Islet of Langerhans (tissue), 1 donor: ENCODE results near the gene OLFML1.

ENCODE experiments used
- FAIRE-seq: peaks from one replicate; lab custom pipeline; 2011; peaks lifted over from hg19 to GRCh38; lab: Jason Lieb, UNC

The OLFML1 gene

GRCh38 chr11:7532405-7533145 is 47.3 kb downstream of the OLFML1 start:
- FAIRE-seq: no peak

- FAIRE-seq: no peak
These were observed 48.1 kb downstream of the OLFML1 start for GRCh38 chr11:7533199-7534041.

- no peak for FAIRE-seq
These were observed 48.7 kb downstream of the OLFML1 start for GRCh38 chr11:7534042-7534378.

DNA sequence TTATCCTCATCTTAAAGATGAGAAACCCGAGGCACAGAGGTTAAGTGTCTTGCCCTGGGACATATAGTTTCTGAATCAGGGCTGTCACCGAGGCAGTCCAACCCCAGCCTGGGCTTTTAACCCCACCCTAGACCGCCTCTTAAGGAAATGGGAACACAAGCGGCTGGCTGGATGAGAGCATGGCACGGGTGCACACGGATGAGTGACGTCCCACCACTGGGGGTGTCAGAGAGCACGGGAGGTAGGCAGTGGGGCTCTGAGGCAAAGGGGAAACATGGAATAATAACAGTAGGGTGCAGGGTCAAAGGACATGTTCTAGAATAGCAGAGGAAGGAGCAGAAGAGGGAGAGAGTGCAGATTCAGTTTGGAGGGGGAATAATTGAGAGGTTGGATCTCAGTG is 50.8 kb downstream of the OLFML1 start:
- FAIRE-seq: no peak

DNA sequence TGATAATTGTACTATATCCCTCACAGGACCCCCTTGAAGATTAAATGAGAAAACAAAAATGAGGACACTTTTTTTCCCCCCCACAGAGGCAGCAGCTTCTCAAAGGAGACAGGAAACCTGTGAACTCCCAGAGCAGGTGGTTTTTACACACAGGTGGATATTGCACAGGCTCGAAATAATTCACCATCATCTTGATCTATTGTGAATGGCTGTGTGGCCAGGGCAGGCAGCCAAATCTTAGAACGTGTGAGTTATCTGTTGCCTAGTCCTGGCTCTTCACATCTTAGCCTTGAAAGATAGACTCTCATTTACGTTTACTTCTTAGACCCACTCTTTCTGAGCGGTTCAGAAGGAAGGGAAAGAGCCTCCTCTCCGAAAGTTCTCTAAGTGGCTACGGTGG is 52.0 kb downstream of the OLFML1 start:
- FAIRE-seq: no peak

DNA sequence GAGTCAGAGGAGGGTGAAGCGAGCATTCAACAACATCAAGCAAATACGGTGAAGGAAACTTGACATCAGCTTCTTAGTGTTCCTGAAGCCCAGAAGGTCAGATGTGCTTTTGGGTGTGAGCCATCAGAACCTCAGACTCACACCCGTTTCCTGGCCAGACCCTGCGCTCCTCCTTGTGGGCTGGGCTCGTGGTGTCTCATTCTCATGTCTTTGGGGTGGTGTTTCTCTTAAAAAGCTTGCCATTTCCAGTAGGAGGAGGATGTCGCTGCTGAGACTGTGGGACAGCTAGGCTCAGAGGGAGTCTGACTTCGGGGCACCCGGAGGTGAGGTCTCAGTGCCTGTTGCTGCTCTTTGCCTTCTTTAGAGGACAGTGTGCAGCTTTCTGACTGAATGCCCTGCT is 52.7 kb downstream of the OLFML1 start:
- no peak for FAIRE-seq

- no peak for FAIRE-seq
These were observed 53.5 kb downstream of the OLFML1 start for GRCh38 chr11:7538466-7539454.

DNA sequence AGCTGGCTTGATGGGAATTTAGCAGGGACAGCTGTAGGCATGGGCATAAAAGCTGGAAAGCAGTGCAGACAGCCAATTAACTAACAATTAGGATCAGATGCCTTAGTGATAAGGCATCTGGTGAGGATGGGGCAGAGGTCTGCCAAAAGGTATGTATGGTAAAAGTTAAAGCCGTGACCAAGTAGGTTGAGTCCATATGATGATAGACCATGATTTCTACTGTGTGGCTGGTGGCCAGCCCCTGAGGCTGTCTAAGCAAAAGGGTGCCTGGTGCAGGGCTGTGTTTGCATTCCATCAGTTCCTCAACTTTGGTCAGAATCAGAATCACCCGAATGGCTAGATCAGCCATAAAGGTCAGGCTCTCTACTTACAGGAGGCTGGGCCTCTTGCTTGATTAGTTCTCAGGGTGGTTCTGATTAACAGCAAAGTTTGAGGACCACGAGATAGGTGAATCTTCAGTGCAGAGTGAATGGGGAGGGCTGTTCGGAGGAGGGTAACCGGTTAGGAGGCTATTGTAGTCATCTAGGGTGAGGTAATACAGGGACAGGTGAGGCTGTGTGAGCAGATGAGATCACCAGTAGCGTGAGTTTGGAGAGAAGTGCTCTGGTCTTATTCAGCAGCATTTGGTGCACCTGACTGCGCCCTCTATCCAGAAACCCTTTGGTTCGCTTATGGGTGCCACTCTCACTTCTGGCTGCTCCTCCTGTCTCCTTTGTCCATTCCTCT is 55.7 kb downstream of the OLFML1 start:
- no peak for FAIRE-seq

DNA sequence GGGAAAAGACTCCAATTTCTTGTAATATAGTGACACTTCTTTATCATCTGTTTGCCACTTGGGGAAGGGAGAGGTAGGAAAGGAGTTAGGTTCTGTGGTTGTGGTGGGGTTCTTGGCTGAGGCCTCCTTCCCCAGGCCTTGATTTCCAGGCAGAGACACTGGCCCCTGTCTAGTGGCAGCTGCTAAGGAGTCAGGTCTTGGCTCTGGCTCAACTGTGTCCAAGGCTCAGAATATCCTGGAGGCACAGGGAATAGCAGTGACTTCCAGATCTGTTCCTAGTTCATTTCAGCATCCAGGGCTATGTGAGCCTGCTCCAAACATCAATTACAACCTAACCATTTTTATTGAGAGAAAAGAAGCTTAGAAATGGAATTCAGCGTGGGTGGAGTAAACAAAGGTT is 58.0 kb downstream of the OLFML1 start:
- FAIRE-seq: no peak

- no peak for FAIRE-seq
These were observed 58.7 kb downstream of the OLFML1 start for GRCh38 chr11:7544021-7544420.

- FAIRE-seq: no peak
These were observed 60.3 kb downstream of the OLFML1 start for GRCh38 chr11:7545611-7546010.

GRCh38 chr11:7546324-7546791 is 61.1 kb downstream of the OLFML1 start:
- FAIRE-seq: no peak

DNA sequence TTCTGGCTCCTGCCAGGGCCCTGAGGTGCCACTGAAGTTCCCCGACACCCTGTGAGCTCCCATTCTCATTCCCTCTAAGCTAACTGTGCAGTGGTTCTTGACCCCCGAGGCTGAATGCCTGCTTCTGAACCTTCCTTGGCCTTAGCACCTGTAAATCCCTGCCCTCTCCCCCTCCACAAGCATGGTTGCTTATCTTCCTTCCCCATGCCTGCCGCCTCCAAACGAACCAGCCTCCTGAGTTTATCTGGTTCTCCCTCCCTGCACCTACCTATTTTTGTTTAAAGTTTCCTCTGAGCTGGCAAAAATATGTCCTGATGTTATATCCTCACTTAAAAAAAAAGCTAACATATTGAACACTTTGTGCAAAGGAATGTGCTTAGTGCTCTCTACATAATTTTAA is 62.4 kb downstream of the OLFML1 start:
- no peak for FAIRE-seq

- no peak for FAIRE-seq
These were observed 63.5 kb downstream of the OLFML1 start for GRCh38 chr11:7548659-7549274.

DNA sequence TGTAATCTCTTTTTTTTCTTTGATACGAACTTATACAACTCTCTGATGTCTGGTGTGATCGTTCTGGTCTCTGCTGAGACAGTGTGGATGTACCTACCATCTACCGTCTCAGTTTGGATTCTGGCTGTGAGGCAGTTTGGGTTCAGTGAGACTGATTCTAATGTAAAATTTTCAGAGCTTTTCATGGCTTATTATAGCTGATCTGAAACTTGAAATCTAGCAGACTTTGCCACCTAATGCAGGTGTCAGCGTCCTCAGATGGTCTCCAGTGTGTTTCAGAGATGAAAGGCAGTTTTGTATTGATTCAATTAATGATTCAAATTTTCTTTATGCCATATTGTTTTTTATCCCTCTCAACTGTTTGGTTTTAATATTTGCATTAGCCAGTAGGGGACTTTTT is 64.4 kb downstream of the OLFML1 start:
- no peak for FAIRE-seq

DNA sequence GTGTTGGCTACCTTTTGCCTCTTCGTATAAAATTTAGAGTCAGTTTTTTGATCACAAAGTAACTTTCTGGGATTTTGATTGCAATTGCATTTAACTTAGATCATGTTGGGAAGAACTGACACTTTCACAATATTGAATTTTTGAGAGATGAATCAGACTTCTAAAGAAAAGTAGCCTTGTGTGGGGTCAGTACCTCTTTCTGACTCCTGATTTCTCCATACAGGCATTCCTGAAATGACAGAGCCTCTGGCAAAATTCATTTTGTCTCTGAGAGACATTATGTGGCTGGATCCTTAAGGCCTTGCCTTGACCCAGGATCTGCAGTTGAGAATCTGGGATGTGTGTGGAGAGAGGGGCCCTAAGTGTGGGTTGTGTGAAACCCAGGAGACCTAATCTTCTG is 66.3 kb downstream of the OLFML1 start:
- no peak for FAIRE-seq

DNA sequence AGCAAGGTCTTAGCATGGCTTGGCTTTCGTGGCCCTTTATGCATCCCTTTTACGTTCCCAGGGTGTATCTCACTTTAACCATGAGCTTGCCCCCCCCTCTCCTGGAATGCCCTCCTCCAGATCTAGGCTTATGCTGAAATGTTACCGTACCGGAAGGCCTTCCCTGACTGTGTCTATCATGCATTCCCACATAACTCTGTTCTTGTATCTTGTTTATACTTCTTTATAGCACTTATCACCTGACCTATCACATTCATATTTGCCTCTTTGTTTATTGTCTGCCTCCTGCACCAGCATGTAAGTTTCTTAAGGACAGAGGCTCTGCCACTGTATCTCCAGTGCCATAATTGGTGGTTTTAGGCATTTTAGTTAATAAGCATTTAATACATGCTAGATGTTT is 67.4 kb downstream of the OLFML1 start:
- FAIRE-seq: no peak

DNA sequence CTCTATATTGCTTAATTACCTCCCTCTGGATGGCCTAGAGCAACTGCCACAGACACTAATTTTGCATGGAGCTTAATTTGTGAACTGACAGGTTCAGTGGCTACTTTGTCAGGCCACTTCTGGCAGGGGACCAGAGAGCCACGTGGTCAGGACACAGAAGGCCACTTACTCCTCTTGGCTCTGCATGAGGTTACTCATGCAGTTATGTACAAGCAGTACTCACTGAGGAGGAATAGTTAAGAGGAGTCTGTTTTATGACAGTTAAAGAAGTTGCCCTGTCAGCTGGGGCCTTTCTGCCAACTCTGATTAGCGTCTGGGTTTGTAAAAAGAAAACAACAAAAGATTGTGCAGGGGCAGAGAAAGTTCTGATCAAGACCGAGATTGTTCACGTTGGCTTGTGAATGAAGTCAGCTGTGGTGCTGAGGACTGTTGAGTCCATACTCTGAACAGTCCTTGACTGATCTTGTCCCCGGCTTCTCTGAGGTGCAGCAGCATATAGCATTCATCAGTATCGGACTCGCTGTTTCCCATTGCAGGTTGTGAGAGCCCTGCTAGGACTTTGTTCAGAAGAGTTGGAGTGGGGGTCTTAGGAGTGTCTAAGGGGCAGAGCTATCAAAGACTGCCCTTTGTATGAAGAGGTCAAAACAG is 69.9 kb downstream of the OLFML1 start:
- peak; percentile 90 for FAIRE-seq

- FAIRE-seq: no peak
These were observed 72.7 kb downstream of the OLFML1 start for GRCh38 chr11:7558046-7558445.

DNA sequence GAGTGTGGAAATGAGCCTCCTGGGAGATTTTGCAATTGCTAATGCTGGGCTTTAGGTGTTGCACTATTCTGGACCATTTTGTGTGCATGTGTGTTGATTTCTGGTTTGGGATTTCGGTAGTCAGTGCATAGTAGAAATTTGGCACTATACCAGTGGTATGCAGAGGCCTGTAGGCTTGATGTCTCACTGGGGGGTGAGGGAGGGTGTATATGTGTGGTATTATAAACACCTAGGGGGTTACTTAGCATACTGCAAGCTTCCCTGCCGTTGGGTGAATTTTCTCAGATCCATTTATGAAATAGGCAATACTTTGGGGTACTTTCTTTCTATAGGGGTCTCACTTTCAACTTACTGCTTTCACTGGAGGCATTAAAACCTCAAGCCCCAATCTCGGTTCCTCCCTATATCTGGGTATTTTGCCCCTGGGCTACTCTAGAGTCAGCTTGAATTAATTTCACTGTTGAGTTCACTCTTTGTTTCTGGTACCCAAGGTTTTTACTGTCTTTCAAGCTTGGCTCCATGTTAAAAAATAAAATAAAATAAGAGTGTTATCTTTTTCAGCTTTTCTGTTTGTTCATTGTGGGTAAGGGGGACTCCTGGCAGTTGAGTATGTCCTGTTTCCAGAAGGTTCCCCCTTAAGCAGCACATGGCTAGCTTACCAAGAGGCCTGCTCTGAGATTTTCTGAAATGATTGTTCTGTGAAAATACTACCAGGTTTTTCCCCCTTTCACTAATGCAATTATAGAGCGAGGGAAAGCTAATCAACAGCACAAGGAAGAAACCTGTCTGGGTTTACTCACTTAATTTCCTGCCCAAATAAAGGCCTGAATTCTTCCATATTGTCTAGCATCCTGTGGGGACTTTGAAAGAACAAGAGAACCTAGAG is 74.3 kb downstream of the OLFML1 start:
- no peak for FAIRE-seq
